Activated CD4-positive, CD25-positive, alpha-beta regulatory T cell (primary cell): ENCODE measurements around the gene LCLAT1.
"Not testable (repeated sequence)": the region's sequence is repeated elsewhere in the genome, so short reads cannot be mapped to it uniquely, and the experiment has no call there.

Source experiments
- DNase-seq, 4 experiments: peaks; one replicate each; lab custom pipeline; 2025; lab: John Stamatoyannopoulos, UW

LCLAT1 gene

GRCh38 chr2:30454571-30454970, 7.5 kb downstream of the LCLAT1 start:
- DNase-seq = no peak

- DNase-seq = no peak
Measured at GRCh38 chr2:30455114-30455738, 8.2 kb downstream of the LCLAT1 start.

- no peak for DNase-seq
Measured at GRCh38 chr2:30456106-30456505, 9.1 kb downstream of the LCLAT1 start.

GRCh38 chr2:30456579-30456978, 9.5 kb downstream of the LCLAT1 start:
- DNase-seq = no peak

- DNase-seq = no peak
Measured at GRCh38 chr2:30457296-30457695, 10.2 kb downstream of the LCLAT1 start.

- no peak for DNase-seq
Measured at GRCh38 chr2:30459140-30459539, 12.1 kb downstream of the LCLAT1 start.

GRCh38 chr2:30462131-30462857, 15.2 kb downstream of the LCLAT1 start:
- DNase-seq = no peak

- DNase-seq = no peak
Measured at GRCh38 chr2:30463535-30463934, 16.5 kb downstream of the LCLAT1 start.

GRCh38 chr2:30464544-30465170, 17.6 kb downstream of the LCLAT1 start:
- no peak for DNase-seq

- DNase-seq = no peak
Measured at GRCh38 chr2:30465171-30465545, 18.1 kb downstream of the LCLAT1 start.

- DNase-seq = no peak
Measured at GRCh38 chr2:30466216-30466615, 19.2 kb downstream of the LCLAT1 start.

- DNase-seq = not testable (repeated sequence)
Measured at GRCh38 chr2:30467062-30467826, 20.2 kb downstream of the LCLAT1 start.

- no peak for DNase-seq
Measured at GRCh38 chr2:30470426-30470825, 23.4 kb downstream of the LCLAT1 start.

- DNase-seq = no peak
Measured at GRCh38 chr2:30472326-30472725, 25.3 kb downstream of the LCLAT1 start.

- no peak for DNase-seq
Measured at GRCh38 chr2:30475542-30475941, 28.5 kb downstream of the LCLAT1 start.

- DNase-seq = no peak
Measured at GRCh38 chr2:30476636-30477035, 29.6 kb downstream of the LCLAT1 start.

- no peak for DNase-seq
Measured at GRCh38 chr2:30480703-30481322, 33.8 kb downstream of the LCLAT1 start.

GRCh38 chr2:30481323-30481800, 34.3 kb downstream of the LCLAT1 start:
- DNase-seq = no peak

- no peak for DNase-seq
Measured at GRCh38 chr2:30482011-30482410, 35.0 kb downstream of the LCLAT1 start.

- DNase-seq = no peak
Measured at GRCh38 chr2:30484145-30484544, 37.1 kb downstream of the LCLAT1 start.

- DNase-seq = no peak
Measured at GRCh38 chr2:30484995-30485394, 37.9 kb downstream of the LCLAT1 start.

- DNase-seq = no peak
Measured at GRCh38 chr2:30486655-30487054, 39.6 kb downstream of the LCLAT1 start.
